Measurements from ENCODE around the gene OBI1.

DNA sequence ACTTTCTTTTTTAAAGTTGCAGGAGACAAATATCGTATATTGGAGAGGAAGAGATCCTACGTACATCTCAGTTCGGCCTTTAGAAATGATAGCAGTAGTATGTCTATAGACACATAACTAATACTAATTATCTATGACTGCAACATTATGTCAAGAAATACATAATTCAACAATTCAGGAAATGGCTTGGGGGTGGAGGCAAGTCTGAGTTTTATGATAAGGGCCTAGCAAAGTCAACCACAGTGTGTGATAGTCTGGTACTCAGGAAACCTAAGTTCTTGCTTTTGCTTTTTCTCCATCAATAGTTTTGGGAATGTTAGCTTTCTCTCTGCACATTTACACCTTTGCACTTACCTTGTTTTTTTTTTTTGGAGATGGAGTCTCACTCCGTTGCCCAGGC, 27.5 kb upstream of the OBI1 start:
- TF ChIP-seq, protein P1, sequence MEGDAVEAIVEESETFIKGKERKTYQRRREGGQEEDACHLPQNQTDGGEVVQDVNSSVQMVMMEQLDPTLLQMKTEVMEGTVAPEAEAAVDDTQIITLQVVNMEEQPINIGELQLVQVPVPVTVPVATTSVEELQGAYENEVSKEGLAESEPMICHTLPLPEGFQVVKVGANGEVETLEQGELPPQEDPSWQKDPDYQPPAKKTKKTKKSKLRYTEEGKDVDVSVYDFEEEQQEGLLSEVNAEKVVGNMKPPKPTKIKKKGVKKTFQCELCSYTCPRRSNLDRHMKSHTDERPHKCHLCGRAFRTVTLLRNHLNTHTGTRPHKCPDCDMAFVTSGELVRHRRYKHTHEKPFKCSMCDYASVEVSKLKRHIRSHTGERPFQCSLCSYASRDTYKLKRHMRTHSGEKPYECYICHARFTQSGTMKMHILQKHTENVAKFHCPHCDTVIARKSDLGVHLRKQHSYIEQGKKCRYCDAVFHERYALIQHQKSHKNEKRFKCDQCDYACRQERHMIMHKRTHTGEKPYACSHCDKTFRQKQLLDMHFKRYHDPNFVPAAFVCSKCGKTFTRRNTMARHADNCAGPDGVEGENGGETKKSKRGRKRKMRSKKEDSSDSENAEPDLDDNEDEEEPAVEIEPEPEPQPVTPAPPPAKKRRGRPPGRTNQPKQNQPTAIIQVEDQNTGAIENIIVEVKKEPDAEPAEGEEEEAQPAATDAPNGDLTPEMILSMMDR (IDR thresholded peaks at IDR 0.05): no peak
- TF ChIP-seq POLR2A (IDR thresholded peaks at IDR 0.05): no peak
